HepG2 (cell line): Measurements from ENCODE around the gene CLMP.

Source experiments
- AFF4 ChIP-seq: sonication (generic); formaldehyde crosslinking; IDR thresholded peaks from 2 replicates; pipeline ENCODE4 v1.4.0; 2020; ENCODE audit warnings: missing genetic modification reagents
- CBX2 ChIP-seq, 2 experiments: fragments of 200-600 bp in 1 of 2; sonication (generic); formaldehyde crosslinking in 1 of 2; IDR thresholded peaks; 2 replicates each; pipeline versions ENCODE4 v1.7.0 to v1.8.1; 2018 to 2022; ENCODE audit warnings: low read depth in 2 of 2, low read length in 1 of 2, mild to moderate bottlenecking in 1 of 2, missing genetic modification reagents in 1 of 2
- CTCF ChIP-seq: sonication (generic); formaldehyde crosslinking; IDR thresholded peaks from 2 replicates; pipeline ENCODE4 v1.5.0; 2020; ENCODE audit warnings: mild to moderate bottlenecking, missing genetic modification reagents, moderate library complexity
- ELF3 ChIP-seq: IDR thresholded peaks from 2 replicates; pipeline ENCODE4 v1.6.1; 2016; ENCODE audit warnings: missing genetic modification reagents, missing compliant biosample characterization
- GABPA ChIP-seq, 2 experiments: IDR thresholded peaks; 2 replicates each; pipeline ENCODE4 v1.6.1; 2011 to 2016; ENCODE audit warnings: low read depth in 2 of 2, low read length in 1 of 2, missing biosample characterization in 1 of 2, missing genetic modification characterization in 1 of 2
- NFE2L2 ChIP-seq: fragments of 150-350 bp; IDR thresholded peaks from 2 replicates; pipeline ENCODE4 v1.6.1; 2014; ENCODE audit warnings: low read length
- PBX3 ChIP-seq: sonication (generic); formaldehyde crosslinking; IDR thresholded peaks from 2 replicates; pipeline ENCODE4 v1.8.1; 2023; ENCODE audit warnings: missing genetic modification reagents, inconsistent platforms, borderline replicate concordance
- TAF1 ChIP-seq: sonication (generic); formaldehyde crosslinking; IDR thresholded peaks from 2 replicates; pipeline ENCODE4 v1.4.0; 2020; ENCODE audit warnings: missing genetic modification reagents
- TCF12 ChIP-seq, 2 experiments: fragments of 450-650 bp in 1 of 2; sonication (generic) in 1 of 2; formaldehyde crosslinking in 1 of 2; IDR thresholded peaks; 2 replicates each; pipeline versions ENCODE4 v1.6.1 to v1.8.0; 2017 to 2022; ENCODE audit warnings: antibody characterized with exemption in 1 of 2, mild to moderate bottlenecking in 1 of 2, missing genetic modification reagents in 1 of 2, moderate library complexity in 1 of 2
- UBTF ChIP-seq: sonication (generic); formaldehyde crosslinking; IDR thresholded peaks from 2 replicates; pipeline ENCODE4 v1.4.0; 2020; ENCODE audit warnings: mild to moderate bottlenecking, missing genetic modification reagents
- TF ChIP-seq, protein P1 (sequence below): sonication (generic); formaldehyde crosslinking; IDR thresholded peaks from 2 replicates; pipeline ENCODE4 v1.4.0; 2020; ENCODE audit warnings: low read depth, missing genetic modification reagents

DNA sequence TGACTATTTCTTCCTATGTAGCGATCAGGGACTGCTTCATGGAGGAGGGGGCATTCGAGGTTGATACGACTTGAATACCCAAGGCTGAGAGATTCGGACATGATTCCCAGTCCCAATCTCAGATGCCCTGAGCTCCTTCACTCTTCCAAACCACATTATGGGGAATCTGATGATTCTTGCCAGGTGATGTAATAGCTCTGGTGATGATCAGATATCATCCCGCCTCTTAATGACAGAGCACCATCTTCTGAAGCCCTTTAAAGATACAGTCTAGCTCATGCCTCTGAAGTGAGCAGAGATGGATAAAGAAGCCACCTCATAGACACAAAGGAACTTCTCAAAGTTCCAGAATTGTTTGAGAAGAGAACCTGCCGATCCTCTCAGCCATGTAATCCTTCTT, 8.9 kb upstream of the CLMP start:
- TF ChIP-seq GABPA (IDR thresholded peaks at IDR 0.05; ENCODE audit: low read depth, low read length): no peak
- TF ChIP-seq GABPA (CRISPR knock-in tag; IDR thresholded peaks at IDR 0.05; ENCODE audit: low read depth): no peak
- no peak for TF ChIP-seq CBX2 (IDR thresholded peaks at IDR 0.05; ENCODE audit: low read depth, low read length)
- TF ChIP-seq CBX2 (CRISPR knock-in tag; IDR thresholded peaks at IDR 0.05; ENCODE audit: low read depth): no peak
- no peak for TF ChIP-seq TCF12 (IDR thresholded peaks at IDR 0.05)
- TF ChIP-seq TCF12 (CRISPR knock-in tag; IDR thresholded peaks at IDR 0.05): no peak
- TF ChIP-seq AFF4 (CRISPR knock-in tag): no peak
- TF ChIP-seq, protein P1, sequence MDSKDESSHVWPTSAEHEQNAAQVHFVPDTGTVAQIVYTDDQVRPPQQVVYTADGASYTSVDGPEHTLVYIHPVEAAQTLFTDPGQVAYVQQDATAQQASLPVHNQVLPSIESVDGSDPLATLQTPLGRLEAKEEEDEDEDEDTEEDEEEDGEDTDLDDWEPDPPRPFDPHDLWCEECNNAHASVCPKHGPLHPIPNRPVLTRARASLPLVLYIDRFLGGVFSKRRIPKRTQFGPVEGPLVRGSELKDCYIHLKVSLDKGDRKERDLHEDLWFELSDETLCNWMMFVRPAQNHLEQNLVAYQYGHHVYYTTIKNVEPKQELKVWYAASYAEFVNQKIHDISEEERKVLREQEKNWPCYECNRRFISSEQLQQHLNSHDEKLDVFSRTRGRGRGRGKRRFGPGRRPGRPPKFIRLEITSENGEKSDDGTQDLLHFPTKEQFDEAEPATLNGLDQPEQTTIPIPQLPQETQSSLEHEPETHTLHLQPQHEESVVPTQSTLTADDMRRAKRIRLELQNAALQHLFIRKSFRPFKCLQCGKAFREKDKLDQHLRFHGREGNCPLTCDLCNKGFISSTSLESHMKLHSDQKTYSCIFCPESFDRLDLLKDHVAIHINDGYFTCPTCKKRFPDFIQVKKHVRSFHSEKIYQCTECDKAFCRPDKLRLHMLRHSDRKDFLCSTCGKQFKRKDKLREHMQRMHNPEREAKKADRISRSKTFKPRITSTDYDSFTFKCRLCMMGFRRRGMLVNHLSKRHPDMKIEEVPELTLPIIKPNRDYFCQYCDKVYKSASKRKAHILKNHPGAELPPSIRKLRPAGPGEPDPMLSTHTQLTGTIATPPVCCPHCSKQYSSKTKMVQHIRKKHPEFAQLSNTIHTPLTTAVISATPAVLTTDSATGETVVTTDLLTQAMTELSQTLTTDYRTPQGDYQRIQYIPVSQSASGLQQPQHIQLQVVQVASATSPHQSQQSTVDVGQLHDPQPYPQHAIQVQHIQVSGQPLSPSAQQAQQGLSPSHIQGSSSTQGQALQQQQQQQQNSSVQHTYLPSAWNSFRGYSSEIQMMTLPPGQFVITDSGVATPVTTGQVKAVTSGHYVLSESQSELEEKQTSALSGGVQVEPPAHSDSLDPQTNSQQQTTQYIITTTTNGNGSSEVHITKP (CRISPR knock-in tag): no peak
- no peak for TF ChIP-seq PBX3 (CRISPR knock-in tag)
- TF ChIP-seq ELF3 (CRISPR knock-in tag): no peak
- TF ChIP-seq TAF1: no peak
- TF ChIP-seq CTCF (CRISPR knock-in tag): no peak
- no peak for TF ChIP-seq UBTF (CRISPR knock-in tag)
- TF ChIP-seq NFE2L2: no peak
